ENCODE results near the gene BCAS3.

Gene BCAS3

GRCh38 chr17:61384354-61384691, 706.7 kb downstream of the BCAS3 start:
- Mint-ChIP-seq H3K36me3 (peaks cover 5% of the 10 kb centered on the region), H3K9me3 (no peaks in the 10 kb centered on the region), H3K27me3 (peaks cover 9% of the 10 kb centered on the region), H3K4me1 (peaks cover 3% of the 10 kb centered on the region), H3K27ac (no peak overlapping the region), H3K4me3 (no peak overlapping the region)
- ATAC-seq: no peak

GRCh38 chr17:61384692-61385576, 707.3 kb downstream of the BCAS3 start:
- H3K36me3 Mint-ChIP-seq: no peaks in the 10 kb centered on the region
- ATAC-seq: no peak
- no peaks in the 10 kb centered on the region for H3K9me3 Mint-ChIP-seq
- H3K27ac Mint-ChIP-seq: no peak overlapping the region
- peaks cover 15% of the 10 kb centered on the region for H3K27me3 Mint-ChIP-seq
- peaks cover 7% of the 10 kb centered on the region for H3K4me1 Mint-ChIP-seq
- no peak overlapping the region for H3K4me3 Mint-ChIP-seq

- H3K9me3 Mint-ChIP-seq: no peaks in the 10 kb centered on the region
- ATAC-seq: no peak
- no peaks in the 10 kb centered on the region for H3K36me3 Mint-ChIP-seq
Measured at GRCh38 chr17:61385577-61386236, 708.1 kb downstream of the BCAS3 start.

GRCh38 chr17:61386251-61386650, 708.6 kb downstream of the BCAS3 start:
- Mint-ChIP-seq H3K27me3 (peaks cover 28% of the 10 kb centered on the region), H3K9me3 (no peaks in the 10 kb centered on the region), H3K4me3 (no peak overlapping the region), H3K4me1 (peaks cover 7% of the 10 kb centered on the region), H3K36me3 (no peaks in the 10 kb centered on the region), H3K27ac (no peak overlapping the region)
- no peak for ATAC-seq

More at GRCh38 chr17:61385577-61386236, 708.1 kb downstream of the BCAS3 start:
- H3K4me3 Mint-ChIP-seq: no peak overlapping the region
- H3K4me1 Mint-ChIP-seq: peaks cover 7% of the 10 kb centered on the region
- H3K27ac Mint-ChIP-seq: no peak overlapping the region
- peaks cover 23% of the 10 kb centered on the region for H3K27me3 Mint-ChIP-seq

- Mint-ChIP-seq H3K4me1 (peaks cover 7% of the 10 kb centered on the region), H3K9me3 (no peaks in the 10 kb centered on the region), H3K27ac (no peak overlapping the region), H3K4me3 (no peak overlapping the region), H3K36me3 (peaks cover 2% of the 10 kb centered on the region), H3K27me3 (peaks cover 32% of the 10 kb centered on the region)
- no peak for ATAC-seq
Measured at GRCh38 chr17:61387011-61387410, 709.4 kb downstream of the BCAS3 start.

- no peak overlapping the region for H3K27ac Mint-ChIP-seq
- no peak overlapping the region for H3K4me3 Mint-ChIP-seq
- ATAC-seq: no peak
- H3K27me3 Mint-ChIP-seq: peaks cover 38% of the 10 kb centered on the region
- H3K9me3 Mint-ChIP-seq: no peaks in the 10 kb centered on the region
- H3K36me3 Mint-ChIP-seq: peaks cover 6% of the 10 kb centered on the region
- peaks cover 7% of the 10 kb centered on the region for H3K4me1 Mint-ChIP-seq
Measured at GRCh38 chr17:61387511-61388305, 710.1 kb downstream of the BCAS3 start.

- no peak for ATAC-seq
- Mint-ChIP-seq H3K9me3 (no peaks in the 10 kb centered on the region), H3K36me3 (peaks cover 6% of the 10 kb centered on the region), H3K4me1 (peaks cover 7% of the 10 kb centered on the region), H3K27ac (no peak overlapping the region), H3K4me3 (no peak overlapping the region), H3K27me3 (peaks cover 48% of the 10 kb centered on the region)
Measured at GRCh38 chr17:61388561-61389356, 711.1 kb downstream of the BCAS3 start.

- peaks cover 58% of the 10 kb centered on the region for H3K27me3 Mint-ChIP-seq
- H3K4me1 Mint-ChIP-seq: peaks cover 7% of the 10 kb centered on the region
Measured at GRCh38 chr17:61389670-61390478, 712.2 kb downstream of the BCAS3 start.

GRCh38 chr17:61390479-61390791, 712.8 kb downstream of the BCAS3 start:
- Mint-ChIP-seq H3K27me3 (peaks cover 64% of the 10 kb centered on the region), H3K36me3 (peaks cover 6% of the 10 kb centered on the region), H3K4me1 (peaks cover 7% of the 10 kb centered on the region), H3K9me3 (no peaks in the 10 kb centered on the region), H3K27ac (no peak overlapping the region), H3K4me3 (no peak overlapping the region)
- no peak for ATAC-seq

More at GRCh38 chr17:61389670-61390478, 712.2 kb downstream of the BCAS3 start:
- Mint-ChIP-seq H3K9me3 (no peaks in the 10 kb centered on the region), H3K4me3 (no peak overlapping the region), H3K27ac (no peak overlapping the region), H3K36me3 (peaks cover 6% of the 10 kb centered on the region)
- peak; percentile 52 for ATAC-seq

GRCh38 chr17:61391595-61392291, 714.1 kb downstream of the BCAS3 start:
- Mint-ChIP-seq H3K9me3 (peaks cover 2% of the 10 kb centered on the region), H3K36me3 (peaks cover 6% of the 10 kb centered on the region), H3K4me1 (peaks cover 13% of the 10 kb centered on the region), H3K27me3 (peaks cover 72% of the 10 kb centered on the region), H3K27ac (no peak overlapping the region), H3K4me3 (no peak overlapping the region)
- no peak for ATAC-seq

GRCh38 chr17:61392679-61393078, 715.0 kb downstream of the BCAS3 start:
- peaks cover 6% of the 10 kb centered on the region for H3K36me3 Mint-ChIP-seq
- peaks cover 13% of the 10 kb centered on the region for H3K4me1 Mint-ChIP-seq
- H3K4me3 Mint-ChIP-seq: no peak overlapping the region
- peaks cover 74% of the 10 kb centered on the region for H3K27me3 Mint-ChIP-seq
- H3K27ac Mint-ChIP-seq: no peak overlapping the region
- H3K9me3 Mint-ChIP-seq: peaks cover 2% of the 10 kb centered on the region
- no peak for ATAC-seq

GRCh38 chr17:61393550-61393903, 715.9 kb downstream of the BCAS3 start:
- Mint-ChIP-seq H3K9me3 (peaks cover 2% of the 10 kb centered on the region), H3K27ac (no peak overlapping the region), H3K27me3 (peaks cover 81% of the 10 kb centered on the region), H3K4me3 (no peak overlapping the region), H3K4me1 (peaks cover 13% of the 10 kb centered on the region), H3K36me3 (peaks cover 6% of the 10 kb centered on the region)
- no peak for ATAC-seq

GRCh38 chr17:61393904-61394629, 716.4 kb downstream of the BCAS3 start:
- no peak for ATAC-seq
- Mint-ChIP-seq H3K4me1 (peaks cover 12% of the 10 kb centered on the region), H3K9me3 (peaks cover 2% of the 10 kb centered on the region), H3K27ac (no peak overlapping the region), H3K36me3 (peaks cover 6% of the 10 kb centered on the region), H3K27me3 (peaks cover 79% of the 10 kb centered on the region), H3K4me3 (no peak overlapping the region)

Data from stimulated activated memory B cell treated with anti-CD40 and anti-IgM and Interleukin-4, amounts not matched to agents 10 μg/mL and 1 μg/mL and 100 μg/mL, for 72 hours (primary cell).